Ovary (tissue), 3 donors: Measurements from ENCODE around the gene PARD3.

Experiments used
- CTCF ChIP-seq, 3 donors: fragments of 450-650 bp in 2 of 3; fragments of 200-600 bp in 1 of 3; IDR thresholded peaks; one replicate each; pipeline versions ENCODE4 v1.5.1 to v1.8.0; 2016 to 2022; ENCODE audit warnings: antibody characterized with exemption in 3 of 3, mild to moderate bottlenecking in 1 of 3
- EP300 ChIP-seq: sonication (generic); formaldehyde crosslinking; IDR thresholded peaks from one replicate; pipeline ENCODE4 v1.6.1; 2017; ENCODE audit warnings: antibody characterized with exemption
- POLR2A ChIP-seq: fragments of 450-650 bp; IDR thresholded peaks from one replicate; pipeline ENCODE4 v1.6.1; 2017; ENCODE audit warnings: antibody characterized with exemption, mild to moderate bottlenecking, moderate library complexity
- donor health status: DM: no; HTN: no; CAD: no.

- no peak for TF ChIP-seq POLR2A
- no peak for TF ChIP-seq CTCF (IDR thresholded peaks at IDR 0.05)
- no peak for TF ChIP-seq EP300
Observed at GRCh38 chr10:34862892-34863291, 47.8 kb upstream of the PARD3 start.
